Measurements from ENCODE around the gene TEX19.
A peak's percentile ranks its signal among the peaks of the same experiment; 100 is the strongest.

Gene TEX19

GRCh38 chr17:82319619-82320062 lies 39.4 kb upstream of the TEX19 start:
- DNase-seq (ENCODE audit: low spot score): no peak
- no peak for TF ChIP-seq CTCF (IDR thresholded peaks at IDR 0.05; ENCODE audit: extremely low read depth, missing control alignments)

GRCh38 chr17:82320140-82320840 lies 38.8 kb upstream of the TEX19 start:
- TF ChIP-seq CTCF (IDR thresholded peaks at IDR 0.05; ENCODE audit: extremely low read depth, missing control alignments): no peak
- no peak for DNase-seq (ENCODE audit: low spot score)

GRCh38 chr17:82320956-82321927 lies 37.8 kb upstream of the TEX19 start:
- TF ChIP-seq CTCF (IDR thresholded peaks at IDR 0.05; ENCODE audit: extremely low read depth, missing control alignments): peak; percentile 83
- peak; percentile 89 for DNase-seq (ENCODE audit: low spot score)

- DNase-seq (ENCODE audit: low spot score): no peak
- TF ChIP-seq CTCF (IDR thresholded peaks at IDR 0.05; ENCODE audit: extremely low read depth, missing control alignments): no peak
Observed at GRCh38 chr17:82321947-82322466, 37.0 kb upstream of the TEX19 start.

- DNase-seq (ENCODE audit: low spot score): no peak
- no peak for TF ChIP-seq CTCF (IDR thresholded peaks at IDR 0.05; ENCODE audit: extremely low read depth, missing control alignments)
Observed at GRCh38 chr17:82322526-82323453, 36.3 kb upstream of the TEX19 start.

- no peak for TF ChIP-seq CTCF (IDR thresholded peaks at IDR 0.05; ENCODE audit: extremely low read depth, missing control alignments)
- DNase-seq (ENCODE audit: low spot score): no peak
Observed at GRCh38 chr17:82323514-82324234, 35.4 kb upstream of the TEX19 start.
